SKM-1 treated with dmso at 0.1 percent for 144 hours (cell line): Measurements from ENCODE around the gene POLR2M.

Experiments used
- DNase-seq: peaks from one replicate; lab custom pipeline; 2025; ENCODE audit not compliant: unreplicated experiment; lab: John Stamatoyannopoulos, UW

Gene POLR2M

GRCh38 chr15:57735891-57736290 is 29.4 kb downstream of the POLR2M start:
- no peak for DNase-seq

- no peak for DNase-seq
These were observed 30.1 kb downstream of the POLR2M start for GRCh38 chr15:57736591-57736990.

GRCh38 chr15:57738734-57739237 is 32.3 kb downstream of the POLR2M start:
- DNase-seq: no peak

GRCh38 chr15:57740048-57740447 is 33.5 kb downstream of the POLR2M start:
- no peak for DNase-seq

GRCh38 chr15:57741089-57741488 is 34.6 kb downstream of the POLR2M start:
- DNase-seq: no peak

GRCh38 chr15:57743424-57743823 is 36.9 kb downstream of the POLR2M start:
- no peak for DNase-seq

GRCh38 chr15:57746786-57747185 is 40.3 kb downstream of the POLR2M start:
- DNase-seq: no peak

GRCh38 chr15:57747206-57747896 is 40.8 kb downstream of the POLR2M start:
- DNase-seq: no peak

GRCh38 chr15:57751177-57751800 is 44.8 kb downstream of the POLR2M start:
- no peak for DNase-seq

- no peak for DNase-seq
These were observed 45.9 kb downstream of the POLR2M start for GRCh38 chr15:57752436-57752835.

GRCh38 chr15:57752840-57753239 is 46.3 kb downstream of the POLR2M start:
- no peak for DNase-seq

GRCh38 chr15:57756466-57756865 is 50.0 kb downstream of the POLR2M start:
- no peak for DNase-seq

- no peak for DNase-seq
These were observed 52.0 kb downstream of the POLR2M start for GRCh38 chr15:57758560-57758959.

GRCh38 chr15:57761562-57761961 is 55.0 kb downstream of the POLR2M start:
- DNase-seq: no peak

- no peak for DNase-seq
These were observed 55.8 kb downstream of the POLR2M start for GRCh38 chr15:57762302-57762701.

GRCh38 chr15:57763176-57763964 is 56.9 kb downstream of the POLR2M start:
- no peak for DNase-seq
